ENCODE results near the gene CWF19L1.

GRCh38 chr10:100184426-100184825, 83.0 kb downstream of the CWF19L1 start:
- TF ChIP-seq POLR2AphosphoS5 (IDR thresholded peaks at IDR 0.05; ENCODE audit: low read depth, low read length) (no peak), POLR2A (IDR thresholded peaks at IDR 0.05; ENCODE audit: low read depth, low read length) (no peak), TAF1 (IDR thresholded peaks at IDR 0.05; ENCODE audit: borderline replicate concordance, low read depth, low read length) (no peak)

Data from GM12892 (cell line).